Caki2 (cell line): Measurements from ENCODE around the gene FAM111B. TPM values are rescaled to one million over a fixed set of nuclear protein-coding genes. Genes with fewer than 3 reads are reported as not detected.
"Not testable (repeated sequence)": the region's sequence is repeated elsewhere in the genome, so short reads cannot be mapped to it uniquely, and the experiment has no call there.

ENCODE experiments used
- DNase-seq: peaks from one replicate; pipeline ENCODE4 v3.0.0-alpha.2; 2015; ENCODE audit warnings: low read depth
- in situ Hi-C: cut with HindIII; loops from 2 replicates; pipeline ENCODE4 v1.10.0; 2016; ENCODE audit warnings: low sequenced_read_pairs, low pct_unique_long_range_greater_than_20kb, mixed read lengths
- total RNA-seq: library from RNA; depleted of rRNA; stranded (reverse); fragments of >200 nt; shearing (Covaris generic); gene quantifications from 2 replicates; pipeline ENCODE4 v1.2.3, GENCODE V29; 2014; ENCODE audit warnings: low replicate concordance; rRNA removed

The FAM111B gene
- total RNA-seq, result 6.4 and 7.5 TPM in 2 replicates

GRCh38 chr11:59106363-59107336 is at the start of gene FAM111B:
Gene FAM111B (plus strand): TSS chr11:59107237. CDS start chr11:59109626, 2,389 bp downstream.
- peak; percentile 88 for DNase-seq
- in situ Hi-C loops, result no loop called here

GRCh38 chr11:59058120-59059033 is 48.7 kb upstream of the FAM111B start:
- peak; percentile 90 for DNase-seq
- in situ Hi-C loops, result not testable (repeated sequence)

GRCh38 chr11:59060096-59060495 is 46.9 kb upstream of the FAM111B start:
- DNase-seq, in situ Hi-C loops: not testable (repeated sequence)

GRCh38 chr11:59062602-59063529 is 44.2 kb upstream of the FAM111B start:
- no peak for DNase-seq
- in situ Hi-C loops, result no loop called here

GRCh38 chr11:59063996-59064727 is 42.9 kb upstream of the FAM111B start:
- DNase-seq, in situ Hi-C loops: not testable (repeated sequence)

GRCh38 chr11:59069087-59069486 is 38.0 kb upstream of the FAM111B start:
- in situ Hi-C loops, result no loop called here
- DNase-seq, result no peak

GRCh38 chr11:59076876-59077571 is 30.0 kb upstream of the FAM111B start:
- DNase-seq, result no peak
- in situ Hi-C loops, result no loop called here

- in situ Hi-C loops, result no loop called here
- DNase-seq, result no peak
Observed at GRCh38 chr11:59078435-59078834, 28.6 kb upstream of the FAM111B start.

- no peak for DNase-seq
- in situ Hi-C loops, result no loop called here
Observed at GRCh38 chr11:59079086-59079485, 28.0 kb upstream of the FAM111B start.

- in situ Hi-C loops, result not testable (repeated sequence)
Observed at GRCh38 chr11:59080421-59080820, 26.6 kb upstream of the FAM111B start.

GRCh38 chr11:59081430-59082020 is 25.5 kb upstream of the FAM111B start:
- DNase-seq, in situ Hi-C loops: not testable (repeated sequence)

More at GRCh38 chr11:59080421-59080820, 26.6 kb upstream of the FAM111B start:
- DNase-seq, result not testable (repeated sequence)

GRCh38 chr11:59086007-59086406 is 21.0 kb upstream of the FAM111B start, which contains the start of gene GLYATL1B:
Gene GLYATL1B (plus strand): TSS chr11:59086307. CDS start chr11:59086307, 0 bp downstream.
- DNase-seq, in situ Hi-C loops: not testable (repeated sequence)

- in situ Hi-C loops, result no loop called here
Observed at GRCh38 chr11:59088162-59088561, 18.9 kb upstream of the FAM111B start.

GRCh38 chr11:59093576-59093975 is 13.5 kb upstream of the FAM111B start:
- in situ Hi-C loops, DNase-seq: not testable (repeated sequence)

More at GRCh38 chr11:59088162-59088561, 18.9 kb upstream of the FAM111B start:
- DNase-seq, result no peak

- DNase-seq, in situ Hi-C loops: not testable (repeated sequence)
Observed at GRCh38 chr11:59095225-59095624, 11.8 kb upstream of the FAM111B start.
